K562 (cell line): ENCODE data around the gene SCYL1. TPM values are rescaled to one million over a fixed set of nuclear protein-coding genes. Genes with fewer than 3 reads are reported as not detected.

ENCODE experiments used
- ERF ChIP-seq: fragments of 450-650 bp; formaldehyde crosslinking; IDR thresholded peaks from 2 replicates; pipeline ENCODE4 v1.4.0; 2020; ENCODE audit warnings: mild to moderate bottlenecking, mixed read lengths
- HNRNPLL ChIP-seq: fragments of 200-400 bp; formaldehyde crosslinking; IDR thresholded peaks from 2 replicates; pipeline ENCODE4 v1.6.1; 2017; ENCODE audit warnings: low read length, low read depth, mild to moderate bottlenecking; ENCODE audit not compliant: poor library complexity, severe bottlenecking
- HSF4 ChIP-seq: fragments of 250-450 bp; sonication (Bioruptor Pico); IDR thresholded peaks from 2 replicates; pipeline ENCODE4 v2.1.2; 2022; ENCODE audit warnings: mild to moderate bottlenecking, moderate library complexity, borderline replicate concordance
- MAFG ChIP-seq: fragments of 450-650 bp; conservative IDR thresholded peaks from 2 replicates; pipeline ENCODE4 v1.6.1; 2016; ENCODE audit warnings: missing genetic modification characterization, missing compliant biosample characterization
- MEF2D ChIP-seq: conservative IDR thresholded peaks from 2 replicates; pipeline ENCODE4 v1.6.1; 2016; ENCODE audit warnings: low read depth, missing genetic modification characterization, missing compliant biosample characterization
- NRF1 ChIP-seq, 2 experiments: fragments of 450-650 bp; IDR thresholded peaks in 1 of 2; conservative IDR thresholded peaks in 1 of 2; 2 replicates each; pipeline ENCODE4 v1.6.1; 2014; ENCODE audit warnings: mild to moderate bottlenecking in 2 of 2
- RB1 ChIP-seq: fragments of 450-650 bp; IDR thresholded peaks from 2 replicates; pipeline ENCODE4 v1.6.1; 2017; ENCODE audit warnings: low read depth, mild to moderate bottlenecking
- STAT5A ChIP-seq: IDR thresholded peaks from 2 replicates; pipeline ENCODE4 v1.6.1; 2012; ENCODE audit warnings: low read length, inconsistent platforms, borderline replicate concordance
- SUPT5H ChIP-seq: fragments of 450-650 bp; IDR thresholded peaks from 2 replicates; pipeline ENCODE4 v1.6.1; 2016
- YY1 ChIP-seq, 3 experiments: IDR thresholded peaks; 2 replicates each; pipeline ENCODE4 v1.6.1; 2011; ENCODE audit warnings: low read length in 2 of 3, mild to moderate bottlenecking in 2 of 3, moderate library complexity in 2 of 3, borderline replicate concordance in 1 of 3, control low read depth in 1 of 3, low read depth in 1 of 3; ENCODE audit not compliant: insufficient read depth in 3 of 3, insufficient replicate concordance in 2 of 3, control insufficient read depth in 1 of 3, insufficient read length in 1 of 3; ENCODE audit errors: extremely low read depth in 1 of 3
- ZNF436 ChIP-seq: fragments of 250-450, 450-650 bp; sonication (Bioruptor Pico); formaldehyde crosslinking; IDR thresholded peaks from 2 replicates; pipeline ENCODE4 v1.7.0; 2020; ENCODE audit warnings: mild to moderate bottlenecking
- ZNF551 ChIP-seq: fragments of 250-450 bp; sonication (Bioruptor Pico); IDR thresholded peaks from 2 replicates; pipeline ENCODE4 v1.5.0; 2021; ENCODE audit warnings: mild to moderate bottlenecking, moderate library complexity
- polyA plus RNA-seq, 8 experiments: library from polyadenylated mRNA; depleted of rRNA in 4 of 8; stranded (reverse) in 5 of 8; unstranded in 3 of 8; fragments of >200 nt; fragmentation: Nextera tagmentation in 2 of 8; fragmentation: Illumina TruSeq in 1 of 8; extraction: Ambion mirVana in 2 of 8; extraction: Trizol in 1 of 8; gene quantifications; 2 replicates each; pipeline versions ENCODE4 v1.2.1 to v1.2.3, GENCODE V29; 2011 to 2014; ENCODE audit warnings: inconsistent platforms in 1 of 8, missing spikeins in 1 of 8
- total RNA-seq, 7 experiments: library from RNA; depleted of rRNA in 6 of 7; stranded (reverse); fragments of >200 nt in 6 of 7; fragmentation: Illumina TruSeq in 2 of 7; extraction: Trizol in 2 of 7; gene quantifications; 2 replicates each; pipeline versions ENCODE4 v1.2.1 to v1.2.3, GENCODE V29; 2011 to 2021; ENCODE audit warnings: low replicate concordance in 1 of 7
- TF ChIP-seq, protein P1 (sequence below): sonication (generic); formaldehyde crosslinking; IDR thresholded peaks from 2 replicates; pipeline ENCODE4 v1.8.1; 2023; ENCODE audit warnings: mild to moderate bottlenecking, missing genetic modification reagents
- TF ChIP-seq, protein P2 (sequence below): fragments of 250-450 bp; sonication (Bioruptor Pico); IDR thresholded peaks from 2 replicates; pipeline ENCODE4 v1.5.0; 2022; ENCODE audit warnings: mild to moderate bottlenecking

Gene SCYL1
- total and polyA plus RNA-seq, 9 of the 15 experiments (the other 6 are each of a cell fraction or from before 2014, with no cell fraction given) = 1.9 to 145 (median 57.6) TPM

DNA sequence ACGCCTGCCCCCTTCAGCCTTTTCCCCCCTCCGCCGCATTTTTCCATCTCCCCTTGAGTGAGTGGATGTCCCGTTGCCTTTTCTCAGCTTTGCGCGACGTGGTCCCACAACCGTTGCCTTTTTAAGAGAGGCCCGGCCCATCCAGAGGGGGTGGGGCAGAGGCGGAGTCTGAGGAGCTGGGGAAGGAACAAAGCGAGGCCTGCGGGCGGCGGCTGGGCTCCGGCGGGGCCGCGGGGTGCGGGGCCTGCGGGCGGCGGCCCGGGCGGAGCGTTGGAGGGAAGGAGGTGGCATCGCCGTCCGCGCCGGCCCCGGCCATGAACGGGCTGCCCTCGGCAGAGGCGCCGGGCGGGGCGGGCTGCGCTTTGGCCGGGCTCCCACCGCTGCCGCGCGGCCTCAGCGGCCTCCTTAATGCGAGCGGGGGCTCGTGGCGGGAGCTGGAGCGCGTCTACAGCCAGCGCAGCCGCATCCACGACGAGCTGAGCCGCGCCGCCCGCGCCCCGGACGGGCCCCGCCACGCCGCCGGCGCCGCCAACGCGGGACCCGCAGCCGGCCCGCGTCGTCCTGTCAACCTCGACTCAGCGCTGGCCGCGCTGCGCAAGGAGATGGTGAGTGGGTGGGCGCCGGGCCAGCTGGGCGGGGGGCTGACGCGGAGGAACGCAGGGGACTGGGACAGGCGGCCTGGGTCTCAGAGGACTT is 47.6 kb downstream of the SCYL1 start, which contains the start of gene FAM89B (continued):
- TF ChIP-seq HSF4 (CRISPR knock-in tag) (no peak), ERF (CRISPR knock-in tag) (0 out of 2 replicates have a peak, but pooled peaks have one; percentile 81), ZNF436 (CRISPR knock-in tag) (no peak), MEF2D (no peak), HNRNPLL (no peak), STAT5A (no peak), ZNF551 (CRISPR knock-in tag) (no peak), YY1 (IDR thresholded peaks at IDR 0.05; ENCODE audit: borderline replicate concordance in 1 of 3, control insufficient read depth in 1 of 3, extremely low read depth in 1 of 3, insufficient read depth in 3 of 3, insufficient read length in 1 of 3, insufficient replicate concordance in 2 of 3, low read depth in 1 of 3, low read length in 2 of 3) (peak in 2 of 3 experiments; percentile 10 to 43), RB1 (peak; percentile 74; the same call in 1 of the 2 replicates), SUPT5H (no peak), MAFG (tag) (no peak), NRF1 (conservative IDR thresholded peaks at IDR 0.05 in 1 of 2, IDR thresholded peaks at IDR 0.05 in 1 of 2) (peak; percentile 44 to 71; a peak in 2 of 4 replicates)
- TF ChIP-seq, protein P1, sequence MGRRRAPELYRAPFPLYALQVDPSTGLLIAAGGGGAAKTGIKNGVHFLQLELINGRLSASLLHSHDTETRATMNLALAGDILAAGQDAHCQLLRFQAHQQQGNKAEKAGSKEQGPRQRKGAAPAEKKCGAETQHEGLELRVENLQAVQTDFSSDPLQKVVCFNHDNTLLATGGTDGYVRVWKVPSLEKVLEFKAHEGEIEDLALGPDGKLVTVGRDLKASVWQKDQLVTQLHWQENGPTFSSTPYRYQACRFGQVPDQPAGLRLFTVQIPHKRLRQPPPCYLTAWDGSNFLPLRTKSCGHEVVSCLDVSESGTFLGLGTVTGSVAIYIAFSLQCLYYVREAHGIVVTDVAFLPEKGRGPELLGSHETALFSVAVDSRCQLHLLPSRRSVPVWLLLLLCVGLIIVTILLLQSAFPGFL (CRISPR knock-in tag) = no peak
- TF ChIP-seq, protein P2, sequence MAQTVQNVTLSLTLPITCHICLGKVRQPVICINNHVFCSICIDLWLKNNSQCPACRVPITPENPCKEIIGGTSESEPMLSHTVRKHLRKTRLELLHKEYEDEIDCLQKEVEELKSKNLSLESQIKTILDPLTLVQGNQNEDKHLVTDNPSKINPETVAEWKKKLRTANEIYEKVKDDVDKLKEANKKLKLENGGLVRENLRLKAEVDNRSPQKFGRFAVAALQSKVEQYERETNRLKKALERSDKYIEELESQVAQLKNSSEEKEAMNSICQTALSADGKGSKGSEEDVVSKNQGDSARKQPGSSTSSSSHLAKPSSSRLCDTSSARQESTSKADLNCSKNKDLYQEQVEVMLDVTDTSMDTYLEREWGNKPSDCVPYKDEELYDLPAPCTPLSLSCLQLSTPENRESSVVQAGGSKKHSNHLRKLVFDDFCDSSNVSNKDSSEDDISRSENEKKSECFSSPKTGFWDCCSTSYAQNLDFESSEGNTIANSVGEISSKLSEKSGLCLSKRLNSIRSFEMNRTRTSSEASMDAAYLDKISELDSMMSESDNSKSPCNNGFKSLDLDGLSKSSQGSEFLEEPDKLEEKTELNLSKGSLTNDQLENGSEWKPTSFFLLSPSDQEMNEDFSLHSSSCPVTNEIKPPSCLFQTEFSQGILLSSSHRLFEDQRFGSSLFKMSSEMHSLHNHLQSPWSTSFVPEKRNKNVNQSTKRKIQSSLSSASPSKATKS = no peak
